Gastrocnemius medialis (tissue), 4 donors: ENCODE data around the gene SMIM33. TPM values are rescaled to one million over a fixed set of nuclear protein-coding genes. Genes with fewer than 3 reads are reported as not detected.
A peak's percentile ranks its signal among the peaks of the same experiment; 100 is the strongest.

Experiments used
- ATAC-seq, 2 donors: fragments of 150-250 bp; one replicate each; pipeline ENCODE4 v1.9.1; 2016
- DNase-seq, 2 donors: peaks; one replicate each; pipeline ENCODE4 v3.0.0-alpha.2; 2019
- H3K27ac ChIP-seq, 4 donors: fragments of 200-600 bp; sonication (generic); 1 replicate in 1 of 4; 2 replicates in 3 of 4; pipeline ENCODE4 v1.5.1; 2016 to 2018; ENCODE audit warnings: mild to moderate bottlenecking in 2 of 4, moderate library complexity in 1 of 4
- H3K27me3 ChIP-seq, 3 donors: fragments of 200-600 bp; sonication (generic) in 2 of 3; 1 replicate in 1 of 3; 2 replicates in 2 of 3; pipeline versions ENCODE4 v1.5.1 to v1.6.0; 2016 to 2019; ENCODE audit warnings: mild to moderate bottlenecking in 1 of 3, moderate library complexity in 1 of 3
- H3K36me3 ChIP-seq, 2 donors: fragments of 200-600 bp; sonication (generic) in 1 of 2; one replicate each; pipeline ENCODE4 v1.5.1; 2017 to 2018
- H3K4me1 ChIP-seq, 2 donors: fragments of 200-600 bp; sonication (generic) in 1 of 2; one replicate each; pipeline ENCODE4 v1.5.1; 2016 to 2017; ENCODE audit warnings: mild to moderate bottlenecking in 2 of 2
- H3K4me3 ChIP-seq, 4 donors: fragments of 200-600 bp; sonication (generic) in 3 of 4; 1 replicate in 1 of 4; 2 replicates in 3 of 4; pipeline ENCODE4 v1.5.1; 2016 to 2019; ENCODE audit warnings: mild to moderate bottlenecking in 2 of 4
- H3K9me3 ChIP-seq, 3 donors: fragments of 200-600 bp; sonication (generic) in 2 of 3; 1 replicate in 1 of 3; 2 replicates in 2 of 3; pipeline ENCODE4 v1.5.1; 2016 to 2019
- CTCF ChIP-seq, 5 experiments: fragments of 450-650 bp in 3 of 5; fragments of 200-600 bp in 2 of 5; sonication (generic) in 2 of 5; IDR thresholded peaks in 4 of 5; conservative IDR thresholded peaks in 1 of 5; 1 replicate in 4 of 5; 2 replicates in 1 of 5; pipeline ENCODE4 v1.5.1; 2016 to 2019; ENCODE audit warnings: antibody characterized with exemption in 5 of 5, mild to moderate bottlenecking in 3 of 5, moderate library complexity in 3 of 5
- POLR2A ChIP-seq, 2 donors: fragments of 450-650 bp; IDR thresholded peaks; one replicate each; pipeline ENCODE4 v1.6.1; 2017; ENCODE audit warnings: antibody characterized with exemption in 2 of 2, mild to moderate bottlenecking in 2 of 2, moderate library complexity in 2 of 2
- in situ Hi-C, 4 donors: fragments of 200-750 bp; cut with MboI; loops; one replicate each; pipeline versions ENCODE4 v1.15.0 to v1.8.0; 2017; ENCODE audit warnings: low sequenced_read_pairs in 4 of 4
- intact Hi-C: fragments of 100-400 bp; cut with DNase I; formaldehyde crosslinking; loops from one replicate; pipeline ENCODE4 v1.15.1; 2023; ENCODE audit warnings: low total_unique reads
- total RNA-seq, 4 donors: library from RNA; depleted of rRNA; stranded (reverse); fragments of >200 nt; gene quantifications; one replicate each; pipeline versions ENCODE4 v1.1.0 to v1.2.3, GENCODE V29; 2016

The SMIM33 gene
- total RNA-seq, 4 donors from 2014 or later, result not detected

- Histone ChIP-seq H3K36me3 (no peaks in the 10 kb centered on the region), H3K4me1 (peaks cover 12 to 24% of the 10 kb centered on the region in 2 donors), H3K9me3 (no peaks in the 10 kb centered on the region), H3K4me3 (no peak overlapping the region), H3K27ac (peak overlapping the region in 1 of 4 donors; percentile 34), H3K27me3 (no peaks in the 10 kb centered on the region)
- ATAC-seq, result no peak
- TF ChIP-seq POLR2A (IDR thresholded peaks at IDR 0.05), result no peak
- TF ChIP-seq CTCF (IDR thresholded peaks at IDR 0.05 in 4 of 5, conservative IDR thresholded peaks at IDR 0.05 in 1 of 5), result no peak
- intact Hi-C loops, result no loop called here
- in situ Hi-C loops, result no loop called here
- no peak for DNase-seq
Observed at GRCh38 chr5:139472386-139473030, 1.7 kb downstream of the SMIM33 start.

GRCh38 chr5:139473105-139473504, 2.3 kb downstream of the SMIM33 start:
- DNase-seq, result no peak
- Histone ChIP-seq H3K36me3 (no peaks in the 10 kb centered on the region), H3K27ac (peak overlapping the region in 3 of 4 donors; percentile 29 to 51 (median 34)), H3K27me3 (no peaks in the 10 kb centered on the region), H3K4me3 (no peak overlapping the region), H3K9me3 (no peaks in the 10 kb centered on the region), H3K4me1 (peaks cover 12 to 24% of the 10 kb centered on the region in 2 donors)
- TF ChIP-seq CTCF (IDR thresholded peaks at IDR 0.05 in 4 of 5, conservative IDR thresholded peaks at IDR 0.05 in 1 of 5) (no peak), POLR2A (IDR thresholded peaks at IDR 0.05) (no peak)
- intact Hi-C loops (no loop called here), in situ Hi-C loops (no loop called here)
- no peak for ATAC-seq

- Histone ChIP-seq H3K36me3 (no peaks in the 10 kb centered on the region), H3K4me3 (no peak overlapping the region), H3K27me3 (no peaks in the 10 kb centered on the region), H3K9me3 (no peaks in the 10 kb centered on the region), H3K27ac (peak overlapping the region in 3 of 4 donors; percentile 29 to 51 (median 34)), H3K4me1 (peaks cover 12 to 24% of the 10 kb centered on the region in 2 donors)
- intact Hi-C loops (no loop called here), in situ Hi-C loops (no loop called here)
- ATAC-seq (no peak), DNase-seq (no peak)
- TF ChIP-seq CTCF (IDR thresholded peaks at IDR 0.05 in 4 of 5, conservative IDR thresholded peaks at IDR 0.05 in 1 of 5) (no peak), POLR2A (IDR thresholded peaks at IDR 0.05) (no peak)
Observed at GRCh38 chr5:139473565-139473964, 2.8 kb downstream of the SMIM33 start.

DNA sequence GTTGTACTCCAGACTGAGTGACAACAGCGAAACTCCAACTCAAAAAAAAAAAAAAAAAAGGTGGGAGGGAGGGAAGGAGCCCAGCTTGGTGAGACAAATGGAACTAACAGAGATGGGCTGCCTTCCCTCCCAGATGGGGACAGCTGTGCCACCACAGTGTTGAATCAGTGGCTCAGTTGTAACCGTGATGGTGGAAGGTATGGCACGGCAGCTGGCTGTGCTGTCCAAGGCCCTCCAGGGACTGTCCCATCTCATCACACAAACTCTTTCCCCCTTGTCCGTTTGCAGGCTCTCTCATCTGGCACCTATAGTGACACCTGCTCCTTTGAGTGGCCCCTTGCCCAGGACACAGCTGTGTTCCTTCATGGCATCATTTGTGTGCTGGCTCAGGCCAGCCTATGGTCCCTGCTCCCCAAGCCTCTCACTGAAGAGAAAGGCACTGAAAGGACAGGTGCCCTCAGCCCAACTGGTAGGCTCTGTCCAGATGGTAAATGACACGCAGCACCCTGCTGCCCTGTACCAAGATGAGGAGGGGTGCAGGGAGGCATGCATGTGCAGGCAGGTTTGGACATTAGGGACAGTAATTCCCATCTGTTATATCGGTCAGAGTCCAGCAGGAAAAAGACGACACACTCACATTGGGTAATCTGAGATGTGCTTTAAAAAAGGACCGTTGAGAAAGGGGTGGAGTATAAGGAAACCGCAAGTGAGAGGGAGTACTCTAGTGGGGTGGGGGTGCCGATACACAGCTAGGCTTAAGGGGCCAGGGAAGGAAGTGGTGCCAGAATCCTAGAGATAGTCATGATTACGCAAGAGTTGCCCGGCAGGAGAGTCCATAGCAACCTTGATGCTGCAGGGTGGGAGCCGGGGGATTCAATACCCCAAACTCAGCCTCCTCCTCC, 4.3 kb downstream of the SMIM33 start:
- peaks cover 12 to 24% of the 10 kb centered on the region in 2 donors for H3K4me1 ChIP-seq
- intact Hi-C loops (no loop called here), in situ Hi-C loops (no loop called here)
- H3K4me3 ChIP-seq, result peak overlapping the region in 1 of 4 donors; percentile 25
- ATAC-seq, result peak; percentile 57 to 58
- H3K27me3 ChIP-seq, result no peaks in the 10 kb centered on the region
- TF ChIP-seq POLR2A (IDR thresholded peaks at IDR 0.05) (no peak), CTCF (IDR thresholded peaks at IDR 0.05 in 4 of 5, conservative IDR thresholded peaks at IDR 0.05 in 1 of 5) (no peak)
- peak overlapping the region in 2 of 4 donors; percentile 9 to 50 for H3K27ac ChIP-seq
- no peaks in the 10 kb centered on the region for H3K9me3 ChIP-seq
- no peaks in the 10 kb centered on the region for H3K36me3 ChIP-seq
- peak; percentile 15 to 45 for DNase-seq
